H7 (cell line): ENCODE data around the gene LRRC58. TPM values are rescaled to one million over a fixed set of nuclear protein-coding genes. Genes with fewer than 3 reads are reported as not detected.

Source experiments
- DNase-seq: peaks from one replicate; pipeline ENCODE4 v3.0.0; 2012
- H3K27me3 ChIP-seq: 2 replicates; pipeline ENCODE4 v1.6.0; 2011; ENCODE audit warnings: mild to moderate bottlenecking, low read length; ENCODE audit not compliant: control insufficient read depth, insufficient read depth
- H3K36me3 ChIP-seq: replicated peaks from 2 replicates; pipeline ENCODE4 v1.5.1; 2011; ENCODE audit warnings: low read length; ENCODE audit not compliant: control insufficient read depth, insufficient read depth
- H3K4me3 ChIP-seq: 2 replicates; pipeline ENCODE4 v1.5.1; 2011; ENCODE audit warnings: low read depth, mild to moderate bottlenecking, control low read depth, low read length, moderate library complexity; ENCODE audit not compliant: insufficient read depth
- total RNA-seq: library from RNA; depleted of rRNA; stranded (reverse); fragments of >200 nt; shearing (Covaris generic); gene quantifications from 2 replicates; pipeline ENCODE4 v1.2.3, GENCODE V29; 2014; rRNA removed

The LRRC58 gene
- total RNA-seq, 1 experiment from 2014 or later = 16.6 TPM

GRCh38 chr3:120280026-120280425 lies 69.1 kb downstream of the LRRC58 start:
- H3K4me3 ChIP-seq = no peak overlapping the region
- H3K27me3 ChIP-seq = peaks cover 14% of the 10 kb centered on the region
- no peaks in the 10 kb centered on the region for H3K36me3 ChIP-seq
- DNase-seq = no peak

- no peak for DNase-seq
- Histone ChIP-seq H3K27me3 (no peaks in the 10 kb centered on the region), H3K36me3 (no peaks in the 10 kb centered on the region), H3K4me3 (no peak overlapping the region)
Observed at GRCh38 chr3:120276767-120277166, 72.4 kb downstream of the LRRC58 start.

- Histone ChIP-seq H3K27me3 (no peaks in the 10 kb centered on the region), H3K4me3 (no peak overlapping the region), H3K36me3 (no peaks in the 10 kb centered on the region)
- DNase-seq = no peak
Observed at GRCh38 chr3:120275618-120276017, 73.5 kb downstream of the LRRC58 start.

GRCh38 chr3:120274739-120275167 lies 74.4 kb downstream of the LRRC58 start:
- no peaks in the 10 kb centered on the region for H3K27me3 ChIP-seq
- no peaks in the 10 kb centered on the region for H3K36me3 ChIP-seq
- no peak overlapping the region for H3K4me3 ChIP-seq
- no peak for DNase-seq

Other genes with a start within 250 kb of the LRRC58 start
- 0.55 and 1.2 TPM in 2 replicates for gene GPR156, start 64.1 kb downstream of the LRRC58 start, total RNA-seq
- gene FSTL1, start 101.6 kb upstream of the LRRC58 start, total RNA-seq = 318 and 343 TPM in 2 replicates
- gene NDUFB4, start 247.0 kb upstream of the LRRC58 start, total RNA-seq = 247 and 262 TPM in 2 replicates